Measurements from ENCODE around the gene RRAGC. TPM values are rescaled to one million over a fixed set of nuclear protein-coding genes. Genes with fewer than 3 reads are reported as not detected.

The RRAGC gene
- total and polyA plus RNA-seq, 7 donors = 18.2 to 38.8 (median 24.6) TPM

DNA sequence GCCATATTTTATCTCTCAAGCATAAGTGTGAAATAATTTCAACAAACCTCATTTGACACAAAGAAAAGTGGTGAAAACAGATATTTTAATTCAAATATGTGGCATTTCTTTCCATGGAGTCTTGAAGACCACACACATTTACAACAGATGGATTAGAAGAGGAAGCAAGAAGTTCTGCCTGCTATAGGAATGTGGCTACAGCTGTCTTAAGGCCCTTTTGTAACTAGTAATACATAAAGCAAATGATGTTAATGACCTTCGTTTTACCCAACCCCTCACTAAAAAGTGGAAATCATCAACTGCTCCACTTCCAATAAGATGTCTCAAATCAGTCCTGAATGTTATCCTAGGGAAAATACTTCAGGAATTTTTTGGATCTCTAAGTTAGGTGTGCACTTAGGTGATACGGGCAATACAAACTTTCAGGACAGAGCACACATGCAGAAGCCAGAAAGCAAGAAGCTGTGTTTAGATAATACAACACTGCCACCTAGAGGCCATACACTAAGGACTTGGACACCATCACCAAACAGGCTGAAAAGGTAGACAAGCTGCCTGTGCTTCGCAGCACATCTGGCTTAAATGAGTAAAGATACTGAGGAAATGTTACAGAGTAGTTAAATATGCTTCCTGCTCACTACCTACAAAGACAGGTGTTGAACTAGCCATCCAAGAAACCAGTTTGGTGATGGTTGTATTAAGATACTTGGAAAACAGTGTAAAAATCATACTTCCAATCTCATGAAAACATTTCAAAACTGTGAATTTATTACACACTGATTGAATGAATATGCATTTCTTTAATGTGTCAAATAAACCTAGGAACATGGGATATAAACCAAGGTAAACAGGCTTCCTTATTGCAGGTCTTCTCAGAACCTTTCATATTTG lies 24.4 kb downstream of the RRAGC start:
- Histone ChIP-seq H3K4me3 (no peak overlapping the region), H3K36me3 (peaks cover 3 to 27% (median 13%) of the 10 kb centered on the region in 4 donors), H3K4me1 (no peaks in the 10 kb centered on the region), H3K27me3 (no peaks in the 10 kb centered on the region), H3K9me3 (no peaks in the 10 kb centered on the region), H3K27ac (no peak overlapping the region)
- DNase-seq = no peak
- intact Hi-C loops (cut with DNase I) = loop anchor here (10.0 kb wide), 1 partner anchor 800 kb away; no protein-coding TSS in a partner anchor
- 15 to 21% methylated on average over 3 of the region's 3 CpGs for WGBS, 2 donors
- TF ChIP-seq, protein P1, sequence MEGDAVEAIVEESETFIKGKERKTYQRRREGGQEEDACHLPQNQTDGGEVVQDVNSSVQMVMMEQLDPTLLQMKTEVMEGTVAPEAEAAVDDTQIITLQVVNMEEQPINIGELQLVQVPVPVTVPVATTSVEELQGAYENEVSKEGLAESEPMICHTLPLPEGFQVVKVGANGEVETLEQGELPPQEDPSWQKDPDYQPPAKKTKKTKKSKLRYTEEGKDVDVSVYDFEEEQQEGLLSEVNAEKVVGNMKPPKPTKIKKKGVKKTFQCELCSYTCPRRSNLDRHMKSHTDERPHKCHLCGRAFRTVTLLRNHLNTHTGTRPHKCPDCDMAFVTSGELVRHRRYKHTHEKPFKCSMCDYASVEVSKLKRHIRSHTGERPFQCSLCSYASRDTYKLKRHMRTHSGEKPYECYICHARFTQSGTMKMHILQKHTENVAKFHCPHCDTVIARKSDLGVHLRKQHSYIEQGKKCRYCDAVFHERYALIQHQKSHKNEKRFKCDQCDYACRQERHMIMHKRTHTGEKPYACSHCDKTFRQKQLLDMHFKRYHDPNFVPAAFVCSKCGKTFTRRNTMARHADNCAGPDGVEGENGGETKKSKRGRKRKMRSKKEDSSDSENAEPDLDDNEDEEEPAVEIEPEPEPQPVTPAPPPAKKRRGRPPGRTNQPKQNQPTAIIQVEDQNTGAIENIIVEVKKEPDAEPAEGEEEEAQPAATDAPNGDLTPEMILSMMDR (IDR thresholded peaks at IDR 0.05) = peak; percentile 51 to 79 (median 69)
- no peak for TF ChIP-seq POLR2AphosphoS5 (IDR thresholded peaks at IDR 0.05)

DNA sequence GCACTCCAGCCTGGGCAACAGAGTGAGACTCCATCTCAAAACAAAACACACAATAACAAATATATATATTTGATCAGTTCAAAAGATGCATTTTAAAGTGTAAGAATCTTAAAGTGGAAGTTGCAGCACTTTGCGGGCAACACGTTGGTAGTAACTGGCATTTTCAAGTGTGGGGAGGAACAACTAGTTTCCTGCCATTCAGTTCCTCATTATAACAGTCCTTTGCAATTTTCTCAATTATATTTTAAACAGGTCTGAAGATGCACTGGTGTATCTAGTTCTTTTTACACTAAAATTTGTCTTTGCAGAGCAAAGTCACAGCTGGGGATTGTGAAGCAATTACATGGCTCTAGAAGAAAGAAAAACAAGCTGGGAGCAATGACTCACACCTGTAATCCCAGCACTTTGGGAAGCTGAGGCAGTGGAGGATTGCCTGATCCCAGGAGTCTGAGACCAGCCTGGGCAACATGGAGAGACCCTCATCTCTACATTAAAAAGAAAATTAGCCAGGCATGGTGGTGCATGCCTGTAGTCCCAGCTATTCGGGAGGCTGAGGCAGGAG lies 25.3 kb downstream of the RRAGC start:
- no peak for DNase-seq
- H3K36me3 ChIP-seq = peaks cover 3 to 19% (median 11%) of the 10 kb centered on the region in 4 donors
- WGBS, 2 donors = 70 to 83% methylated on average over 3 of the region's 3 CpGs
- no peak for TF ChIP-seq EP300 (IDR thresholded peaks at IDR 0.05)
- no peaks in the 10 kb centered on the region for H3K27me3 ChIP-seq
- H3K4me3 ChIP-seq = no peak overlapping the region
- no peak overlapping the region for H3K27ac ChIP-seq
- peaks cover 0 to 6% (median 4%) of the 10 kb centered on the region in 4 donors for H3K4me1 ChIP-seq
- H3K9me3 ChIP-seq = no peaks in the 10 kb centered on the region
- intact Hi-C loops (cut with DNase I) = loop anchor here (10.0 kb wide), 1 partner anchor 800 kb away; no protein-coding TSS in a partner anchor

DNA sequence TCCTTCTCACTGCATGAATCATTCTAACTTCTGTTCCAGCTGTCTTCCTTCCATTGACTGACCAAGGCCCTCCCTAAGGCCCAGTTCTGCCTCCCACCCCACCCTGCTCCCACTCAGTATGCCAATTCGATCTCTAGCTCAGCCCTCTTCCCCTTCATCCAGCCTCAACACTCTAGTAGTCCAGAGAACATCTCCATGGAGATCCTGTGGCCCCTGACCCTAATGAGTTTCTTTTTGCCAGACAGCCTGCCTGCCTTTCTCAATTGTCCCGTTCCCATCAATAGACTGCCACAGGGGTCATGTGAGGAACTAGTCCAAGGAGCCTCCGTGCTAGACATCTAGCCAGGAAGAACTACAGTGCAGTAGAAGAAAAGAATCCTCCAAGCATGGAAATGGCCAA lies 26.4 kb downstream of the RRAGC start:
- TF ChIP-seq EP300 (IDR thresholded peaks at IDR 0.05) = no peak
- TF ChIP-seq, protein P1 (IDR thresholded peaks at IDR 0.05) = no peak
- DNase-seq = no peak
- no peak overlapping the region for H3K27ac ChIP-seq
- no peaks in the 10 kb centered on the region for H3K9me3 ChIP-seq
- no peak overlapping the region for H3K4me3 ChIP-seq
- H3K27me3 ChIP-seq = no peaks in the 10 kb centered on the region
- intact Hi-C loops (cut with DNase I) = loop anchor here (10.0 kb wide), 1 partner anchor 798 kb away; no protein-coding TSS in a partner anchor
- H3K4me1 ChIP-seq = peaks cover 0 to 11% (median 8%) of the 10 kb centered on the region in 4 donors
- WGBS, 2 donors = 73% methylated on average over 3 of the region's 3 CpGs
- H3K36me3 ChIP-seq = peaks cover 0 to 7% (median 1%) of the 10 kb centered on the region in 4 donors

DNA sequence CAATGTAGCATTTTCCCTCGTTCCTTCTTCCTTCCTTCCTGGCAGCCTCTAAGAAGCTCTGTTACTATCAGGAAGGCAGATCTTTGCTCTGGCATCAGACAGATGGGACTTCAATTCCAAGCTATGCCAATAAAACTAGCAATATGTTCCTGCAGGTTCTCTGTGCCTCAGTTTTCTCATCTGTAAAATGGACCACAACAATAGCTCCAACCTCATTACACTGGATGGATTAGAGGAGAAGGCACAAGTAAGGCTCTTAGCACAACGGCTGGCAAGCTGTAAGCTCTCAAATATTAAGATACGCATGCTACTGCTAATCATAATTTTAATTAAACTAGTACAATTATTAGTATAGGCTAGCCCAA lies 27.2 kb downstream of the RRAGC start:
- TF ChIP-seq POLR2A (IDR thresholded peaks at IDR 0.05) = no peak
- no peak overlapping the region for H3K27ac ChIP-seq
- H3K4me3 ChIP-seq = no peak overlapping the region
- intact Hi-C loops (cut with DNase I) = loop anchor here (10.0 kb wide), 1 partner anchor 798 kb away; no protein-coding TSS in a partner anchor
- peaks cover 0 to 11% (median 8%) of the 10 kb centered on the region in 4 donors for H3K4me1 ChIP-seq
- H3K36me3 ChIP-seq = no peaks in the 10 kb centered on the region
- no peaks in the 10 kb centered on the region for H3K27me3 ChIP-seq
- no peak for DNase-seq
- 81 to 86% methylated on average over 3 of the region's 3 CpGs for WGBS, 2 donors
- H3K9me3 ChIP-seq = no peaks in the 10 kb centered on the region

DNA sequence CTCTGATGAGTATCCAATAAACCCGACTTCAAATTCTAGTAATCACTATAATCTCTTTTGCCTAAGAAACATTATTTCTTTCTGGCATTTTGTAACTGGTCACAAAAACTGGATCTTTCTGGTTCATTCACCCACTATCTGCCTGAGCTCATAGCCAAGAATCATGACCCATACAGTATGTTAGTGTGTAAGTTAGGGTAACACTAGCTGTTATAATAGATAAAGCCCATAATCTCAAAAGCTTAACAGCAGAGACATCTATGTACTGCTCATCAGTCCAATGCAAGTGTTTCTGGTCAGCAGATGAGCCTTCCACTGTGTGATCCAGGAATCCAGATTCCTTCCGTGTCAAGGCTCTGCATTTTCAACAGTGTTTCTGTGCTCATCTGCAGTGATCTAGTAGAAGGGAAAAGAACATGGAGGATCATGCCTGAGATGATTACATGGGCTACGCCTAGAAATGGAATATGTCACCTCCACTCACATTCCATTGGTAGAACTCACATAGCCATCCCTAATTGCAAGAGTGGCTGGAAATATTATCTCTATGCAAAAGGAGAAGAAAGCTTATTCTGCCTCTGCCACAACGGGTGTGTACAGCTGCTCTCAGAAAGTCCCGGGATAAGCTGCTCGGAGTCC lies 27.7 kb downstream of the RRAGC start:
- Histone ChIP-seq H3K9me3 (no peaks in the 10 kb centered on the region), H3K27me3 (no peaks in the 10 kb centered on the region), H3K27ac (no peak overlapping the region), H3K36me3 (no peaks in the 10 kb centered on the region), H3K4me3 (no peak overlapping the region), H3K4me1 (peaks cover 0 to 11% (median 8%) of the 10 kb centered on the region in 4 donors)
- DNase-seq = no peak
- intact Hi-C loops (cut with DNase I) = loop anchor here (10.0 kb wide), 1 partner anchor 797 kb away; no protein-coding TSS in a partner anchor
- WGBS, 2 donors = 81 to 82% methylated on average over 6 of the region's 6 CpGs
- TF ChIP-seq, protein P1 (IDR thresholded peaks at IDR 0.05) = no peak
- no peak for TF ChIP-seq POLR2A (IDR thresholded peaks at IDR 0.05)
- TF ChIP-seq EP300 (IDR thresholded peaks at IDR 0.05) = no peak
- no peak for TF ChIP-seq POLR2AphosphoS5 (IDR thresholded peaks at IDR 0.05)

All from sigmoid colon (tissue), 7 donors.